GM04504 (cell line): ENCODE results near the gene IL1R2.
"Not testable (repeated sequence)": the region's sequence is repeated elsewhere in the genome, so short reads cannot be mapped to it uniquely, and the experiment has no call there.

Source experiments
- DNase-seq: peaks from one replicate; pipeline ENCODE4 v3.0.0-alpha.2; 2012; ENCODE audit warnings: low read depth

The IL1R2 gene

GRCh38 chr2:102061962-102062795 is 70.4 kb downstream of the IL1R2 start:
- DNase-seq = peak; percentile 81

- DNase-seq = no peak
Measured at GRCh38 chr2:102062802-102063201, 71.0 kb downstream of the IL1R2 start.

GRCh38 chr2:102063487-102063911 is 71.7 kb downstream of the IL1R2 start:
- peak; percentile 59 for DNase-seq

- peak; percentile 98 for DNase-seq
Measured at GRCh38 chr2:102063941-102064678, 72.3 kb downstream of the IL1R2 start.

GRCh38 chr2:102064679-102065674 is 73.2 kb downstream of the IL1R2 start:
- DNase-seq = no peak

- no peak for DNase-seq
Measured at GRCh38 chr2:102065675-102066252, 74.0 kb downstream of the IL1R2 start.

GRCh38 chr2:102066554-102066953 is 74.8 kb downstream of the IL1R2 start:
- DNase-seq = no peak

GRCh38 chr2:102068126-102068525 is 76.4 kb downstream of the IL1R2 start:
- not testable (repeated sequence) for DNase-seq

- no peak for DNase-seq
Measured at GRCh38 chr2:102069311-102069974, 77.7 kb downstream of the IL1R2 start.

GRCh38 chr2:102070058-102070642 is 78.4 kb downstream of the IL1R2 start:
- no peak for DNase-seq

- no peak for DNase-seq
Measured at GRCh38 chr2:102072741-102073140, 81.0 kb downstream of the IL1R2 start.

- no peak for DNase-seq
Measured at GRCh38 chr2:102073168-102073724, 81.5 kb downstream of the IL1R2 start.

GRCh38 chr2:102074152-102074783 is 82.5 kb downstream of the IL1R2 start:
- no peak for DNase-seq

GRCh38 chr2:102075479-102075878 is 83.7 kb downstream of the IL1R2 start:
- no peak for DNase-seq

GRCh38 chr2:102076512-102076911 is 84.8 kb downstream of the IL1R2 start:
- no peak for DNase-seq
